ENCODE data around the gene ADAM8. TPM values are rescaled to one million over a fixed set of nuclear protein-coding genes. Genes with fewer than 3 reads are reported as not detected.

ADAM8 gene
- total RNA-seq, 4 donors from 2014 or later, result 2.7 to 11.3 (median 6.4) TPM

- Histone ChIP-seq H3K27ac (no peak overlapping the region), H3K36me3 (peaks cover 0 to 72% (median 0%) of the 10 kb centered on the region in 3 donors), H3K9me3 (no peaks in the 10 kb centered on the region), H3K27me3 (peaks cover 0 to 24% of the 10 kb centered on the region in 2 donors), H3K4me3 (no peak overlapping the region), H3K4me1 (peaks cover 0 to 20% (median 9%) of the 10 kb centered on the region in 4 donors)
- no peak for DNase-seq (ENCODE audit: low spot score in 2 of 2)
- no peak for TF ChIP-seq POLR2A (IDR thresholded peaks at IDR 0.05)
- no peak for TF ChIP-seq EP300 (IDR thresholded peaks at IDR 0.05)
- no peak for TF ChIP-seq CTCF (IDR thresholded peaks at IDR 0.05)
- WGBS, 2 donors, result 78% methylated on average over 27 of the region's 35 CpGs
Measured at GRCh38 chr10:133271521-133272300, 5.0 kb downstream of the ADAM8 start.

- no peak for DNase-seq (ENCODE audit: low spot score in 2 of 2)
- H3K4me1 ChIP-seq, result peaks cover 0 to 12% (median 5%) of the 10 kb centered on the region in 4 donors
- H3K9me3 ChIP-seq, result no peaks in the 10 kb centered on the region
- H3K36me3 ChIP-seq, result peaks cover 0 to 74% (median 0%) of the 10 kb centered on the region in 3 donors
- peaks cover 0 to 15% of the 10 kb centered on the region in 2 donors for H3K27me3 ChIP-seq
- TF ChIP-seq CTCF (IDR thresholded peaks at IDR 0.05) (no peak), EP300 (IDR thresholded peaks at IDR 0.05) (no peak), POLR2A (IDR thresholded peaks at IDR 0.05) (no peak)
- no peak overlapping the region for H3K4me3 ChIP-seq
- H3K27ac ChIP-seq, result no peak overlapping the region
- 88 to 94% methylated on average over 12 to 16 of the region's 19 CpGs for WGBS, 2 donors
Measured at GRCh38 chr10:133270773-133271297, 5.8 kb downstream of the ADAM8 start.

GRCh38 chr10:133270204-133270603, 6.5 kb downstream of the ADAM8 start:
- no peaks in the 10 kb centered on the region for H3K9me3 ChIP-seq
- peaks cover 0 to 7% (median 2%) of the 10 kb centered on the region in 4 donors for H3K4me1 ChIP-seq
- peaks cover 0 to 74% (median 0%) of the 10 kb centered on the region in 3 donors for H3K36me3 ChIP-seq
- TF ChIP-seq POLR2A (IDR thresholded peaks at IDR 0.05), result no peak
- no peak overlapping the region for H3K27ac ChIP-seq
- no peak for DNase-seq (ENCODE audit: low spot score in 2 of 2)
- no peak overlapping the region for H3K4me3 ChIP-seq
- 85 to 86% methylated on average over 15 to 18 of the region's 20 CpGs for WGBS, 2 donors
- H3K27me3 ChIP-seq, result peaks cover 0 to 9% of the 10 kb centered on the region in 2 donors

- peaks cover 0 to 74% (median 0%) of the 10 kb centered on the region in 3 donors for H3K36me3 ChIP-seq
- peaks cover 0 to under 1% of the 10 kb centered on the region in 2 donors for H3K27me3 ChIP-seq
- DNase-seq (ENCODE audit: low spot score in 2 of 2), result no peak
- TF ChIP-seq EP300 (IDR thresholded peaks at IDR 0.05) (no peak), POLR2A (IDR thresholded peaks at IDR 0.05) (no peak), CTCF (IDR thresholded peaks at IDR 0.05) (no peak)
- no peak overlapping the region for H3K4me3 ChIP-seq
- peaks cover 0 to 3% (median 1%) of the 10 kb centered on the region in 4 donors for H3K4me1 ChIP-seq
- WGBS, 2 donors, result 74 to 84% methylated on average over 6 to 26 of the region's 26 CpGs
- no peak overlapping the region for H3K27ac ChIP-seq
- H3K9me3 ChIP-seq, result no peaks in the 10 kb centered on the region
Measured at GRCh38 chr10:133269367-133269766, 7.3 kb downstream of the ADAM8 start.

GRCh38 chr10:133268532-133268931, 8.1 kb downstream of the ADAM8 start:
- 84 to 95% methylated on average over 12 to 15 of the region's 22 CpGs for WGBS, 2 donors
- no peak for DNase-seq (ENCODE audit: low spot score in 2 of 2)
- no peaks in the 10 kb centered on the region for H3K9me3 ChIP-seq

More at GRCh38 chr10:133268532-133268931, 8.1 kb downstream of the ADAM8 start:
- Histone ChIP-seq H3K4me1 (peaks cover 0 to 6% (median 3%) of the 10 kb centered on the region in 4 donors), H3K36me3 (peaks cover 0 to 70% (median 0%) of the 10 kb centered on the region in 3 donors), H3K4me3 (no peak overlapping the region), H3K27ac (no peak overlapping the region), H3K27me3 (no peaks in the 10 kb centered on the region)
- TF ChIP-seq POLR2A (IDR thresholded peaks at IDR 0.05) (no peak), EP300 (IDR thresholded peaks at IDR 0.05) (no peak), CTCF (IDR thresholded peaks at IDR 0.05) (no peak)

All from tibial nerve (tissue), 4 donors.